Activated naive CD8-positive, alpha-beta T cell treated with anti-CD3 and anti-CD28 coated beads, Interleukin-2, amount 10 ng/mL, durations not matched to agents 7 days and 5 days (primary cell): ENCODE results near the gene FBLN5. TPM values are rescaled to one million over a fixed set of nuclear protein-coding genes. Genes with fewer than 3 reads are reported as not detected.
"Not testable (repeated sequence)": the region's sequence is repeated elsewhere in the genome, so short reads cannot be mapped to it uniquely, and the experiment has no call there.

ENCODE experiments used
- ATAC-seq: fragments of 150-1000 bp; cut with Tn5 transposase; one replicate; pipeline ENCODE4 v1.10.0; 2021; ENCODE audit warnings: low read depth, moderate library complexity
- POLR2A ChIA-PET: fragments of 350-600 bp; sonication (Branson Sonifier 250); formaldehyde crosslinking; loops from one replicate; lab custom pipeline; 2021; ENCODE audit warnings: antibody characterized with exemption; lab: Charles Lee
- DNase-seq: peaks from one replicate; pipeline ENCODE4 v3.0.0; 2021
- H3K27ac Mint-ChIP-seq: one replicate; pipeline ENCODE4 v1.8.0; 2022; ENCODE audit warnings: mild to moderate bottlenecking, mixed read lengths
- H3K27me3 Mint-ChIP-seq: one replicate; pipeline ENCODE4 v1.8.0; 2022; ENCODE audit warnings: mild to moderate bottlenecking, moderate library complexity, mixed read lengths
- H3K36me3 Mint-ChIP-seq: one replicate; pipeline ENCODE4 v1.8.0; 2021; ENCODE audit warnings: mild to moderate bottlenecking, mixed read lengths
- H3K4me1 Mint-ChIP-seq: one replicate; pipeline ENCODE4 v1.8.0; 2021; ENCODE audit warnings: mixed read lengths
- H3K4me3 Mint-ChIP-seq: one replicate; pipeline ENCODE4 v1.8.0; 2022; ENCODE audit warnings: mild to moderate bottlenecking, moderate library complexity, mixed read lengths
- H3K9me3 Mint-ChIP-seq: one replicate; pipeline ENCODE4 v1.8.0; 2021; ENCODE audit warnings: mixed read lengths
- total RNA-seq, 2 experiments: library from RNA; stranded (reverse); gene quantifications; one replicate each; pipeline ENCODE4 v1.2.3, GENCODE V29; 2021

The FBLN5 gene
- total RNA-seq, 2 experiments from 2014 or later = 2.4 to 3.5 TPM

- Mint-ChIP-seq H3K9me3 (peaks cover 2% of the 10 kb centered on the region), H3K4me1 (peaks cover 4% of the 10 kb centered on the region), H3K36me3 (peaks cover 3% of the 10 kb centered on the region), H3K27me3 (peaks cover 6% of the 10 kb centered on the region), H3K27ac (no peak overlapping the region), H3K4me3 (no peak overlapping the region)
- POLR2A ChIA-PET = interaction anchor here (0.8 to 1.2 kb wide), 3 partner anchors 37 to 402 kb away, joined by 3 to 6 read pairs (median 3); partner anchors contain the start of gene PPP4R3A
- DNase-seq = no peak
- ATAC-seq = peak; percentile 90
Observed at GRCh38 chr14:91911474-91912032, 35.9 kb downstream of the FBLN5 start.

GRCh38 chr14:91910196-91910595 is 37.3 kb downstream of the FBLN5 start:
- Mint-ChIP-seq H3K9me3 (no peaks in the 10 kb centered on the region), H3K27ac (no peak overlapping the region), H3K4me1 (peaks cover 4% of the 10 kb centered on the region), H3K4me3 (no peak overlapping the region), H3K27me3 (peaks cover 4% of the 10 kb centered on the region), H3K36me3 (peaks cover 1% of the 10 kb centered on the region)
- DNase-seq (no peak), ATAC-seq (no peak)
- POLR2A ChIA-PET = no interaction called here

- Mint-ChIP-seq H3K4me3 (no peak overlapping the region), H3K27ac (no peak overlapping the region), H3K36me3 (peaks cover 1% of the 10 kb centered on the region), H3K27me3 (peaks cover 4% of the 10 kb centered on the region), H3K4me1 (peaks cover 7% of the 10 kb centered on the region), H3K9me3 (no peaks in the 10 kb centered on the region)
- DNase-seq (no peak), ATAC-seq (no peak)
- POLR2A ChIA-PET = no interaction called here
Observed at GRCh38 chr14:91906374-91906773, 41.1 kb downstream of the FBLN5 start.

DNA sequence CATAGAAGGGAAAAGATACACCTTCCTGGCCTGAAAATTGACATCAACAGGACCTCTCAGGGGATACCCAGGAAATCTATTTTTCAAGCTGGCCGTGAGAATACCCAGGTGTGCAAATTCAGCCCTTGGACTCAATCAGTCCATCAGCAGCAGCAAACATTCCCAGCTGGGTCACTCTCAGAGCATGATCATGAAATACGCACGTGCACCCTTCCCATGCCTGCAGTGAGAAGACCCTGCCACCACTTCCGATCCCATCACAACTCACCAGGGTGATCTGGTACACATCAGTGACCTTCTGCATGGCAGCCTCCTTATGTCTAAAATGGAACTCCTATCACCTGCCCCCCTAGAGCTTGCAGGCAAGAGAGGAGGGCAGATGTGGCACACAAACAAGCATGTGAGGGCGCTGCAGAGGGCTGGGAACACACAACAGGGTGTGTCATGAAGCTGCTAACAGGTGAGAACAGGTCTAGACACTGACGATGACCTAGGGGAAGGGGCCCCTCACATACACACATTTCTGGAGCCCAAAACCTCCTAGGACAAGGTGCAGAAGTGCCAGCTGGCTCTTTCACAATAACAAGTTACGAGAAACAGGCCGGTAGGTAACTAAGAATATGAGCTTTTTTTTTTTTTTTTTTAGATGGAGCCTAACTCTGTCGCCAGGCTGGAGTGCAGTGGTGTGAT is 42.4 kb downstream of the FBLN5 start:
- Mint-ChIP-seq H3K4me1 (peaks cover 3% of the 10 kb centered on the region), H3K27me3 (peaks cover 4% of the 10 kb centered on the region), H3K4me3 (no peak overlapping the region), H3K9me3 (no peaks in the 10 kb centered on the region), H3K27ac (no peak overlapping the region), H3K36me3 (peaks cover 1% of the 10 kb centered on the region)
- DNase-seq (no peak), ATAC-seq (no peak)
- POLR2A ChIA-PET = interaction anchor here (0.6 kb wide), 1 partner anchor 42 kb away, joined by 4 read pairs; no protein-coding TSS in a partner anchor

DNA sequence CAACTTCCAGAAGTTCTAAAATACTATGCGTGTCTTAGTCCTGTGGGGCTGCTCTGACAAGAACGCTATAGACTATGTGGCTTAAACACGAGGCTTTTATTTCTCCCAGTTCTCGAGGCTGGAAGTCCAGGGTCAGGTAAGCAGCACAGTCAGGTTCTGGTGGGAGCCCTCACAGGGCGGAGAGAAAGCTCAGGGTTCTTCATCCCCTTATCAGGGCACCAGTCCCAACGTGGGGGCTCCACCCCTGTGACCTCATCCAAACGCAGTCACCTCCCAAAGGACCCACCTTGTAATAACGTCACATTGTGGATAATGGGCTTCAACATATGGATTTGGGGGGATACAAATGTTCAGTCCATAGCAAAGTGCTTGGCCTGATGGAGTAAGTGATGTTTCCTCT is 43.0 kb downstream of the FBLN5 start:
- Mint-ChIP-seq H3K27me3 (peaks cover 4% of the 10 kb centered on the region), H3K27ac (no peak overlapping the region), H3K9me3 (no peaks in the 10 kb centered on the region), H3K4me1 (peaks cover 3% of the 10 kb centered on the region), H3K4me3 (no peak overlapping the region), H3K36me3 (peaks cover 1% of the 10 kb centered on the region)
- POLR2A ChIA-PET = no interaction called here
- DNase-seq (no peak), ATAC-seq (no peak)

DNA sequence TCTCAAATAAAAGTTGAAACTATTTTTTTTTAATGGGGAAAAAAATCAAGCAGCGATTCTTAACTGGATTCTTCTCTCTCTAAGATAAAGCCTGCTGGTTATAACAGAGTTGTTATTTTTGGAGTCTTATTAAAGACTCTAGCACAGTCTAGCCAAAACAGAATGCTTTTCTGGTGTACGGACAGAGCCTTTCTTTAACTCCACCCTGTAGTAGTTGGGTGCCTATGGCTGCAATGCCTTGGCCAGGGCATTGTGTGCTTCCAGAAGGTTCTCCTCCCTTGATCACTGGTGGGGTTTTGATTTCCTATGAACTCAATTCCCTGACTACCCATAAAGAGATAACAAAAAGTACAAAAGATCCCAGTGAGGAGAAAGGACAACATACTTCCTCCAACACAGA is 44.4 kb downstream of the FBLN5 start:
- Mint-ChIP-seq H3K27me3 (peaks cover 4% of the 10 kb centered on the region), H3K9me3 (no peaks in the 10 kb centered on the region), H3K36me3 (peaks cover 1% of the 10 kb centered on the region), H3K27ac (no peak overlapping the region), H3K4me1 (peaks cover 4% of the 10 kb centered on the region), H3K4me3 (no peak overlapping the region)
- ATAC-seq = no peak
- DNase-seq = no peak
- POLR2A ChIA-PET = no interaction called here

GRCh38 chr14:91902336-91902735 is 45.2 kb downstream of the FBLN5 start:
- peaks cover 5% of the 10 kb centered on the region for H3K4me1 Mint-ChIP-seq
- POLR2A ChIA-PET = no interaction called here
- H3K27ac Mint-ChIP-seq = no peak overlapping the region
- no peak overlapping the region for H3K4me3 Mint-ChIP-seq
- no peaks in the 10 kb centered on the region for H3K36me3 Mint-ChIP-seq
- no peaks in the 10 kb centered on the region for H3K9me3 Mint-ChIP-seq
- DNase-seq (no peak), ATAC-seq (no peak)
- peaks cover 2% of the 10 kb centered on the region for H3K27me3 Mint-ChIP-seq

- POLR2A ChIA-PET = no interaction called here
- Mint-ChIP-seq H3K36me3 (no peaks in the 10 kb centered on the region), H3K4me3 (no peak overlapping the region), H3K9me3 (peaks cover 2% of the 10 kb centered on the region), H3K27ac (no peak overlapping the region), H3K27me3 (no peaks in the 10 kb centered on the region), H3K4me1 (peaks cover 7% of the 10 kb centered on the region)
- no peak for DNase-seq
- ATAC-seq = no peak
Observed at GRCh38 chr14:91901449-91902226, 45.9 kb downstream of the FBLN5 start.

DNA sequence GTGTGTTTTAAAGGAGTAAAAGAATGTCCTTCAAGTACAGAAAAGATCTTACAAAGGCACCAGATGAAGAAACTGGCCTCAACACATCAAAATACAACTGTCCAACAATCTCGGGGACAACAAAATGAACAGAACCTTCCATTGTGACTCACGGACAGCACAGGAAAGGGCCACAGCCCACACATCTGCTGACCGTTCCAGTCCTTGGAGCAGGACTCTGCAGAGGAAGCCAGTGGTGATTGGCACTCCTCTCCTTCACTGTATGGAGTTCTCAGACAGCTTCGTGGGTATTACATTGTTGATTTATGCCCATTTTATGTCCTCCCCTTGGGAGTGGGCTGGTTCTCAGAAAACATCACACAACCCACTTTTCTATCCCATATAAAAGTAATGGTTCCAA is 47.7 kb downstream of the FBLN5 start:
- Mint-ChIP-seq H3K4me1 (peaks cover 7% of the 10 kb centered on the region), H3K4me3 (no peak overlapping the region), H3K27me3 (no peaks in the 10 kb centered on the region), H3K9me3 (peaks cover 2% of the 10 kb centered on the region), H3K36me3 (no peaks in the 10 kb centered on the region), H3K27ac (no peak overlapping the region)
- ATAC-seq (no peak), DNase-seq (no peak)
- POLR2A ChIA-PET = interaction anchor here (0.6 to 0.7 kb wide), 2 partner anchors 28 to 135 kb away, joined by 4 to 7 read pairs; no protein-coding TSS in a partner anchor

- ATAC-seq (peak; percentile 26), DNase-seq (no peak)
- Mint-ChIP-seq H3K27ac (no peak overlapping the region), H3K4me1 (peaks cover 7% of the 10 kb centered on the region), H3K9me3 (peaks cover 2% of the 10 kb centered on the region), H3K4me3 (no peak overlapping the region), H3K27me3 (no peaks in the 10 kb centered on the region), H3K36me3 (no peaks in the 10 kb centered on the region)
- POLR2A ChIA-PET = interaction anchor here (0.6 to 0.7 kb wide), 2 partner anchors 28 to 136 kb away, joined by 4 to 7 read pairs; no protein-coding TSS in a partner anchor
Observed at GRCh38 chr14:91899213-91899612, 48.3 kb downstream of the FBLN5 start.

DNA sequence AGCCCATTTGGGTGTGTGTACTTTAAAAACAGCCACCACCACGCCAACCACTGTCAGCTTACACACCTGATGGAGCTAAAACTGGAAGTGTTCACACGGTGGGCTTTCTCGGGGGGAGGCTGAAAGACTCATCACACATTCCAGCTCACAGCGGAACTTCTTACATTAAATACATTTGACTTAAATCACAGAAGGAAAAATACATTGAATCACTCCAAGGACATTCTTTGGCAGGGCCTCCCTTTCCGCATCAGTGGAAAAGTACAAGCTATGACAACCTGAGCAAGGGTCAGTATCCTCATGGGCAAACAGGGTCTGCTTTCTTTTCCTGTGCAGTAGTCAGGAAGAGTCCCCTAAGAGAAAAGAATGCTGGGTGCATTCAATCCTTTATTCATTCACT is 49.1 kb downstream of the FBLN5 start:
- Mint-ChIP-seq H3K27me3 (no peaks in the 10 kb centered on the region), H3K9me3 (peaks cover 2% of the 10 kb centered on the region)

GRCh38 chr14:91897716-91898115 is 49.8 kb downstream of the FBLN5 start:
- H3K36me3 Mint-ChIP-seq, DNase-seq, H3K4me3 Mint-ChIP-seq, POLR2A ChIA-PET, H3K27me3 Mint-ChIP-seq, H3K9me3 Mint-ChIP-seq, H3K27ac Mint-ChIP-seq, ATAC-seq: not testable (repeated sequence)
- peaks cover 11% of the 10 kb centered on the region for H3K4me1 Mint-ChIP-seq

More for the DNA sequence above, 49.1 kb downstream of the FBLN5 start:
- ATAC-seq (no peak), DNase-seq (no peak)
- Mint-ChIP-seq H3K4me3 (no peak overlapping the region), H3K36me3 (no peaks in the 10 kb centered on the region), H3K4me1 (peaks cover 9% of the 10 kb centered on the region), H3K27ac (no peak overlapping the region)
- POLR2A ChIA-PET = interaction anchor here (0.7 kb wide), 1 partner anchor 113 kb away, joined by 3 read pairs; no protein-coding TSS in a partner anchor

- POLR2A ChIA-PET = no interaction called here
- no peak overlapping the region for H3K4me3 Mint-ChIP-seq
- H3K27ac Mint-ChIP-seq = no peak overlapping the region
- peaks cover 2% of the 10 kb centered on the region for H3K9me3 Mint-ChIP-seq
- no peaks in the 10 kb centered on the region for H3K36me3 Mint-ChIP-seq
- H3K27me3 Mint-ChIP-seq = no peaks in the 10 kb centered on the region
- ATAC-seq (no peak), DNase-seq (no peak)
- peaks cover 11% of the 10 kb centered on the region for H3K4me1 Mint-ChIP-seq
Observed at GRCh38 chr14:91897106-91897701, 50.3 kb downstream of the FBLN5 start.
